Endothelial cell of umbilical vein (primary cell): Measurements from ENCODE around the gene SMC3. TPM values are rescaled to one million over a fixed set of nuclear protein-coding genes. Genes with fewer than 3 reads are reported as not detected.

Source experiments
- BruUV-seq: library from RNA; stranded (reverse); fragments of 400-500 nt; replicated peaks from 2 replicates; lab custom pipeline; 2021; lab: Mats Ljungman, UMichigan
- CTCF ChIA-PET: fragments of 300-600, 350-600 bp; sonication (Branson Sonifier 250); formaldehyde crosslinking; loops from one replicate; lab custom pipeline; 2021; ENCODE audit warnings: antibody characterized with exemption, inconsistent platforms; lab: Charles Lee
- POLR2A ChIA-PET: fragments of 300-600, 350-600 bp; sonication (Branson Sonifier 250); formaldehyde crosslinking; loops from one replicate; lab custom pipeline; 2021; ENCODE audit warnings: antibody characterized with exemption, inconsistent platforms; lab: Charles Lee
- DNase-seq: peaks from one replicate; pipeline ENCODE4 v3.0.0-alpha.2; 2011; ENCODE audit warnings: low read depth, low spot score
- FAIRE-seq: peaks from 2 replicates; lab custom pipeline; 2011; peaks lifted over from hg19 to GRCh38; lab: Jason Lieb, UNC
- H2AFZ ChIP-seq: 2 replicates; pipeline ENCODE4 v1.6.0; 2012; ENCODE audit warnings: low read depth, low read length, control low read depth, inconsistent platforms
- H3K27ac ChIP-seq: 2 replicates; pipeline ENCODE4 v1.5.1; 2011; ENCODE audit warnings: low read depth, mild to moderate bottlenecking, control low read depth, low read length, moderate library complexity; ENCODE audit not compliant: insufficient read depth
- H3K27me3 ChIP-seq, 2 experiments: 2 replicates each; pipeline versions ENCODE4 v1.6.0 to v1.6.1; 2011; ENCODE audit warnings: low read length in 2 of 2, mixed read lengths in 1 of 2; ENCODE audit not compliant: control insufficient read depth in 2 of 2, insufficient read depth in 2 of 2
- H3K36me3 ChIP-seq, 2 experiments: 2 replicates in 1 of 2; 3 replicates in 1 of 2; pipeline ENCODE4 v1.5.1; 2011; ENCODE audit warnings: low read length in 2 of 2, mild to moderate bottlenecking in 1 of 2, moderate library complexity in 1 of 2; ENCODE audit not compliant: control insufficient read depth in 2 of 2, insufficient read depth in 2 of 2; ENCODE audit errors: extremely low read depth in 1 of 2
- H3K4me1 ChIP-seq: 3 replicates; pipeline ENCODE4 v1.5.1; 2011; ENCODE audit warnings: mild to moderate bottlenecking, low read length; ENCODE audit not compliant: control insufficient read depth, insufficient read depth; ENCODE audit errors: extremely low read depth
- H3K4me2 ChIP-seq: 2 replicates; pipeline ENCODE4 v1.6.1; 2011; ENCODE audit warnings: low read length, control low read depth, mixed read lengths; ENCODE audit not compliant: insufficient read depth
- H3K4me3 ChIP-seq, 3 experiments: fragments of 200-600 bp in 1 of 3; sonication (generic), shearing (Covaris generic) in 1 of 3; replicated peaks in 1 of 3; 2 replicates each; pipeline ENCODE4 v1.5.1; 2011 to 2016; ENCODE audit warnings: control low read depth in 3 of 3, low read length in 3 of 3, mild to moderate bottlenecking in 2 of 3, inconsistent platforms in 1 of 3, low read depth in 1 of 3, moderate library complexity in 1 of 3; ENCODE audit not compliant: insufficient read depth in 1 of 3
- H3K79me2 ChIP-seq: 2 replicates; pipeline ENCODE4 v1.6.0; 2012; ENCODE audit warnings: low read length, inconsistent platforms; ENCODE audit not compliant: control insufficient read depth, insufficient read depth
- H3K9ac ChIP-seq: replicated peaks from 2 replicates; pipeline ENCODE3; 2011; ENCODE audit warnings: low read length, control low read depth; ENCODE audit not compliant: insufficient read depth; ENCODE audit errors: extremely low read depth
- H3K9me1 ChIP-seq: replicated peaks from 3 replicates; pipeline ENCODE4 v1.6.0; 2011; ENCODE audit warnings: mild to moderate bottlenecking, low read length; ENCODE audit not compliant: control insufficient read depth, insufficient read depth; ENCODE audit errors: extremely low read depth
- H3K9me3 ChIP-seq: replicated peaks from 2 replicates; pipeline ENCODE4 v1.5.1; 2012; ENCODE audit warnings: low read length, inconsistent platforms; ENCODE audit not compliant: control insufficient read depth, insufficient read depth
- H4K20me1 ChIP-seq: replicated peaks from 2 replicates; pipeline ENCODE3; 2011; ENCODE audit warnings: mild to moderate bottlenecking, low read length; ENCODE audit not compliant: control insufficient read depth, insufficient read depth; ENCODE audit errors: extremely low read depth
- CTCF ChIP-seq, 2 donors: IDR thresholded peaks; 1 replicate in 1 of 2; 2 replicates in 1 of 2; pipeline ENCODE4 v1.5.1; 2011; ENCODE audit warnings: low read length in 2 of 2, mild to moderate bottlenecking in 2 of 2, moderate library complexity in 2 of 2, control low read depth in 1 of 2, inconsistent platforms in 1 of 2, low read depth in 1 of 2; ENCODE audit not compliant: insufficient read depth in 1 of 2; ENCODE audit errors: extremely low read depth in 1 of 2
- EZH2 ChIP-seq: IDR thresholded peaks from 2 replicates; pipeline ENCODE4 v1.6.1; 2012; ENCODE audit warnings: borderline replicate concordance, low read depth, mild to moderate bottlenecking, moderate library complexity, low read length, inconsistent platforms; ENCODE audit not compliant: severe bottlenecking
- FOS ChIP-seq: IDR thresholded peaks from 2 replicates; pipeline ENCODE4 v1.6.1; 2011; ENCODE audit warnings: mild to moderate bottlenecking, low read length, moderate library complexity, borderline replicate concordance; ENCODE audit not compliant: insufficient read depth
- GATA2 ChIP-seq: IDR thresholded peaks from 2 replicates; pipeline ENCODE4 v1.7.0; 2011; ENCODE audit warnings: low read depth, mild to moderate bottlenecking, moderate library complexity, mixed read lengths, low read length; ENCODE audit not compliant: insufficient read length, insufficient read depth
- JUN ChIP-seq: IDR thresholded peaks from 2 replicates; pipeline ENCODE4 v1.6.1; 2011; ENCODE audit warnings: borderline replicate concordance, low read depth; ENCODE audit not compliant: insufficient read length, insufficient read depth
- MYC ChIP-seq: IDR thresholded peaks from one replicate; pipeline ENCODE4 v1.6.1; 2011; ENCODE audit warnings: mild to moderate bottlenecking, low read depth, low read length
- POLR2A ChIP-seq: IDR thresholded peaks from 2 replicates; pipeline ENCODE4 v1.6.1; 2012; ENCODE audit warnings: low read depth, mild to moderate bottlenecking, control low read depth, low read length
- POLR2AphosphoS5 ChIP-seq: IDR thresholded peaks from 2 replicates; pipeline ENCODE4 v1.6.1; 2012; ENCODE audit warnings: low read depth, mild to moderate bottlenecking, control low read depth, low read length, moderate library complexity; ENCODE audit not compliant: insufficient read depth
- dilution Hi-C: fragments of 300-500 bp; cut with MboI; formaldehyde crosslinking; loops from one replicate; pipeline ENCODE4 v1.15.0; 2019; ENCODE audit warnings: low sequenced_read_pairs; ENCODE audit not compliant: extremely low pct_ligation_motif_present
- intact Hi-C: fragments of 100-400 bp; cut with micrococcal nuclease; formaldehyde crosslinking; loops from one replicate; pipeline ENCODE4 v1.10.0; 2022
- polyA plus RNA-seq, 4 experiments: library from polyadenylated mRNA; depleted of rRNA in 3 of 4; stranded (reverse) in 3 of 4; unstranded in 1 of 4; fragments of >200 nt; gene quantifications; 2 replicates each; pipeline versions ENCODE4 v1.2.1 to v1.2.3, GENCODE V29; 2011 to 2012; ENCODE audit warnings: missing spikeins in 1 of 4
- total RNA-seq: library from RNA; stranded (reverse); gene quantifications from 2 replicates; pipeline ENCODE4 v1.2.3, GENCODE V29; 2021
- TF ChIP-seq, protein P1 (sequence below): IDR thresholded peaks from 2 replicates; pipeline ENCODE4 v1.6.1; 2011; ENCODE audit not compliant: insufficient read depth, insufficient read length

Gene SMC3
- total and polyA plus RNA-seq, 2 donors (not counting 3 experiments of a cell fraction or from before 2014, with no cell fraction given): 5.5 to 44.2 TPM

DNA sequence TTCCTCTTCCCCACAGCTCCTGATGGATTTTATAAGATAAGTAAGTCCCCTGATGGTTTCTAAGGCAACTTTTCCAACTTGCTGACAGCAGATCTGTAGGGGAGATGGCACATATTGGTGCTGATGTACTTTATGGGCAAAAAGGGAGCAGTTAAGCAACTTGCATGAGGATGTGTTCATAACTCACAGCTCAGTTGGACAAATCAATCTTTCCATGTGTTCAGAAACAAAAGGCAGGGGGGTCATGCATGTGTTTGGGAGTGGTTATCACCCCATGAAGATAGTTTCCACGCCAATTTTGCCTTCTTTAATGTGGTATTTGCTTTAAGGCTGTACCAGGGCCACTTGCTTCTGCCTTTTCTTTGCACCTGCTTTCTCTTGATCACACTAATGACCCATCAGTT, 82.8 kb downstream of the SMC3 start:
- H2AFZ ChIP-seq: no peak overlapping the region
- BruUV-seq: no TSS peak
- H4K20me1 ChIP-seq: no peaks in the 10 kb centered on the region
- DNase-seq (no peak), FAIRE-seq (no peak)
- H3K4me1 ChIP-seq: no peaks in the 10 kb centered on the region
- no peaks in the 10 kb centered on the region for H3K9me1 ChIP-seq
- intact Hi-C loops: no loop called here
- CTCF ChIA-PET: interaction anchor here (1.8 kb wide), 1 partner anchor 22 kb away, joined by 10 read pairs; no protein-coding TSS in a partner anchor
- TF ChIP-seq JUN (no peak), GATA2 (no peak), POLR2AphosphoS5 (no peak), FOS (no peak), CTCF (IDR thresholded peaks at IDR 0.05; ENCODE audit: extremely low read depth in 1 of 2, insufficient read depth in 1 of 2, low read depth in 1 of 2, low read length in 2 of 2) (no peak), POLR2A (no peak), MYC (no peak), EZH2 (no peak)
- TF ChIP-seq, protein P1, sequence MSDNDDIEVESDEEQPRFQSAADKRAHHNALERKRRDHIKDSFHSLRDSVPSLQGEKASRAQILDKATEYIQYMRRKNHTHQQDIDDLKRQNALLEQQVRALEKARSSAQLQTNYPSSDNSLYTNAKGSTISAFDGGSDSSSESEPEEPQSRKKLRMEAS: no peak
- dilution Hi-C loops: no loop called here
- H3K36me3 ChIP-seq: no peaks in the 10 kb centered on the region
- H3K4me2 ChIP-seq: no peak overlapping the region
- POLR2A ChIA-PET: no interaction called here
- no peaks in the 10 kb centered on the region for H3K79me2 ChIP-seq
- no peak overlapping the region for H3K27ac ChIP-seq
- H3K27me3 ChIP-seq: peaks cover 22 to 62% of the 10 kb centered on the region in 2 experiments
- no peak overlapping the region for H3K4me3 ChIP-seq
- no peak overlapping the region for H3K9ac ChIP-seq
- no peaks in the 10 kb centered on the region for H3K9me3 ChIP-seq
